ENCODE data around the gene DCAF17.

DCAF17 gene

DNA sequence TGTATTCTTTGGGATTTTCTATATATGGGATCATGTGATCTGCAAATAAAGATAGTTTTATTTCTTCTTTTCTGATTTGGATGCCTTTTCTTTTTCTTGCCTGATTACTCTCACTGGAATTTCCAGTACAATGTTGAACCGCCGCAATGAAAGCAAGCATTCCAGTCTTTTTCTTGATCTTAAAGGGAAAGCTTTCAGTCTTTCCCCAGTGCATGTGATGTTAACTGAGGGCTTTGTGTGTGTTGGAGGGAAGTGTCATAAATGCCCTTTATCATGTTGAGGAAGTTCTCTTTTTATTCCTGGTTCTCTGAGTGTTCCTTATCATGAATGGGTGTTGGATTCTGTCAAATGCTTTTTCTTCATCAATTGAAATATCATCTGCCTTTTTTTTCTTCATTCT is 71.3 kb downstream of the DCAF17 start:
- TF ChIP-seq, protein P1, sequence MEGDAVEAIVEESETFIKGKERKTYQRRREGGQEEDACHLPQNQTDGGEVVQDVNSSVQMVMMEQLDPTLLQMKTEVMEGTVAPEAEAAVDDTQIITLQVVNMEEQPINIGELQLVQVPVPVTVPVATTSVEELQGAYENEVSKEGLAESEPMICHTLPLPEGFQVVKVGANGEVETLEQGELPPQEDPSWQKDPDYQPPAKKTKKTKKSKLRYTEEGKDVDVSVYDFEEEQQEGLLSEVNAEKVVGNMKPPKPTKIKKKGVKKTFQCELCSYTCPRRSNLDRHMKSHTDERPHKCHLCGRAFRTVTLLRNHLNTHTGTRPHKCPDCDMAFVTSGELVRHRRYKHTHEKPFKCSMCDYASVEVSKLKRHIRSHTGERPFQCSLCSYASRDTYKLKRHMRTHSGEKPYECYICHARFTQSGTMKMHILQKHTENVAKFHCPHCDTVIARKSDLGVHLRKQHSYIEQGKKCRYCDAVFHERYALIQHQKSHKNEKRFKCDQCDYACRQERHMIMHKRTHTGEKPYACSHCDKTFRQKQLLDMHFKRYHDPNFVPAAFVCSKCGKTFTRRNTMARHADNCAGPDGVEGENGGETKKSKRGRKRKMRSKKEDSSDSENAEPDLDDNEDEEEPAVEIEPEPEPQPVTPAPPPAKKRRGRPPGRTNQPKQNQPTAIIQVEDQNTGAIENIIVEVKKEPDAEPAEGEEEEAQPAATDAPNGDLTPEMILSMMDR (IDR thresholded peaks at IDR 0.05; ENCODE audit: low read depth, low read length), result no peak
- DNase-seq (ENCODE audit: low read depth in 2 of 2), result peak; percentile 14 to 15
- no peak overlapping the region for H3K4me3 ChIP-seq (replicated peaks in 1 of 2; ENCODE audit: low read depth in 2 of 2, low read length in 2 of 2)

DNA sequence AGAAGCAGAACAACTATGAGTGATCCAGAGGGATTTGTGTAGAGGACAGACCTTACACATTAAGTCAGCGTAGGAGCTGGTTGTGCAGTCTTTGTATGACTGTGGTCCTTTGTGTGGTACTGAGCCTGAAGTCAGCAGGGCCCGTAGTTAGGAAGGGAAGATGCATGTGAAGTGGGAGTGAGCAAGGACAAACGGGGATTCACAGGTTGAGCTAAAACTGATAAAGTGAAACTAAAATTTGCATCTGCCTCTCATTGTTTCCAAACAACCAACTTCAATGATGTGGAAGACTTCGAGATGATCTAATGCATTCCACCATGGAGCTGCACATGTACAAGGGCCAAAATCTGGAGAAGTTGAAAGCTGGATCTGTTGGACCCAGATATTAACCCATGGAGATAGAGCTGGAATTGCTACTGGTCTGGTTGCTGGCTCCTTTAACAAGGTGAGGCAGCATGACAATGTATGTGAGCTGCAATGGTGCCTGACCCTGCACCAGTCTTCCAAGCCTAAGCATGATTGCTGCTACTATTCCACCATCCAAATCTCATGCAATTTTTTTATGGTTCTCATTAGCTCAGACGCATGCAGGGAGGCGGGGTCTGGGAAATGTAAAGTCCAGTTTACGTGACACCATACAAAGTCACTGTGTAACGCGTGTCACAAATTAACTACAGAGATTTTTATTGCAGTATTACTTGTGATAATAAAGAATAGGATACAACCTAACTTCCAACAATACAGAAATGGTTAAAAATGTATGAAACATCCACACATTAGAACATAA is 76.1 kb downstream of the DCAF17 start:
- no peak for DNase-seq (ENCODE audit: low read depth in 2 of 2)
- no peak overlapping the region for H3K4me3 ChIP-seq (replicated peaks in 1 of 2; ENCODE audit: low read depth in 2 of 2, low read length in 2 of 2)
- TF ChIP-seq, protein P1 (IDR thresholded peaks at IDR 0.05; ENCODE audit: low read depth, low read length), result no peak

DNA sequence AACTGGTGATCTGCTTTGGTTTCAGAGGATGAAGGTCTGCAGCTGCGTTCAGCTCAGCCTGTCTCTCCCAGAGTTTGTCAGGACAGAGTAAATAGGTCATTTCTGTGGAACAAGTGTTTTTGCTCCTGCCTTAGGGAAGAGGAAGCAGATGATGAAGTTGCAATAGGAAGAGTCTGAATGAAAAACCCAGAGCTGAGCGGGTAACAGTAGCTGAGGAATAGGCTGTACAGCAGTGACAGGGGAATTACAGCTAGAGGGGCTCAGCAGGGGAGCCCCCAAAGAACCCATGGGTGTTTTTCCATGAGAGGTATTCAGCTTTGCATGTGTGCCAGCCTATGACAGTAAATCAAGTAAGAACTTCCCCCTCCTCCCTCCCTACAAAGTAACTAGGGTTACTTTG is 78.0 kb downstream of the DCAF17 start:
- no peak overlapping the region for H3K4me3 ChIP-seq (replicated peaks in 1 of 2; ENCODE audit: low read depth in 2 of 2, low read length in 2 of 2)
- no peak for DNase-seq (ENCODE audit: low read depth in 2 of 2)
- TF ChIP-seq, protein P1 (IDR thresholded peaks at IDR 0.05; ENCODE audit: low read depth, low read length), result no peak

DNA sequence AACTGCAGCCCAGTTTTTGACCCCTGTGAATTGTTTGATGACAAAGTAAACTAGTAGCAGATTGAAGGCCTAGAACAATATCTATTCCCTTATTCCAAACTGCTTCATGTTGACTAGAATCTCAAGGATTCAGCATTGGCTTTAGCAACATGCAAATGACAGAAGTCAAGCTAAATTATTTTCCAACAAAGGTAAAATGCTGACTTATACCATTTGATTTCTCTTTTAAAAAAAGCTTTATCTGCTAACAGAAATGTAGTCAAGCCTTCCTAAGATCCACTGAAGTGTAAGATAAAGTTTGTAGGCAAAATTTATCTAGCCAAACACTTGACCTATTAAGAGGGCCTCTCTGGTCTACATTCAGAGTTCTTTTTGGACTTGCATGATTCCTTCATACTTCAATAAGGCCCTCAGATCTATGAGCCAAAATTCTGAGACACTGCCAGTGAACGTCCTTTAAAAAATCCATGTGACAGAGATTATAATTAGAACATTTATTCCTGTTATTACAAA is 78.7 kb downstream of the DCAF17 start:
- TF ChIP-seq, protein P1 (IDR thresholded peaks at IDR 0.05; ENCODE audit: low read depth, low read length), result no peak

DNA sequence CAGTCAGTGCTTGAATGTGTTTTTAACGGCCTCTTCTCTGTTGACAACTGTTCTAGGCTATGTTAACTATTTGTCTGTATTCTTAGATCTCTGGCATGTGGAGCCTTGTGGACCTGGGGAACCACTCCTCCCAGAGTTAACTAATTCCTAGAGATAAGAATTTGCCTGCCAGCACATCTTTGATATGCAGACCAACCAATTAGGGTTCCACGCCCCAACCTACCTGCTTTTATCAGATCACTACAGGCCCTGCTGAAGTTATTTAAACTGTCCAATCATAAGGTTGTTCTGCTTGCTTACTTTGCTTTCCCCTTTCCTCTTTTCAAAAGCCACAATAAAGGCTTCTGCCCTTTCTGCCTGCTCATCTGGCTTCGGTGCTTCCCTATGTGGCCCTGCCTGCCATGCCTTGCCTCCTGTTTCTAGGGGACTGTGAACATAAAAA is 79.7 kb downstream of the DCAF17 start:
- H3K4me3 ChIP-seq (replicated peaks in 1 of 2; ENCODE audit: low read depth in 2 of 2, low read length in 2 of 2), result no peak overlapping the region
- no peak for DNase-seq (ENCODE audit: low read depth in 2 of 2)
- TF ChIP-seq, protein P1 (IDR thresholded peaks at IDR 0.05; ENCODE audit: low read depth, low read length), result no peak

More for the DNA sequence above, 78.7 kb downstream of the DCAF17 start:
- DNase-seq (ENCODE audit: low read depth in 2 of 2), result no peak
- H3K4me3 ChIP-seq (replicated peaks in 1 of 2; ENCODE audit: low read depth in 2 of 2, low read length in 2 of 2), result no peak overlapping the region

DNA sequence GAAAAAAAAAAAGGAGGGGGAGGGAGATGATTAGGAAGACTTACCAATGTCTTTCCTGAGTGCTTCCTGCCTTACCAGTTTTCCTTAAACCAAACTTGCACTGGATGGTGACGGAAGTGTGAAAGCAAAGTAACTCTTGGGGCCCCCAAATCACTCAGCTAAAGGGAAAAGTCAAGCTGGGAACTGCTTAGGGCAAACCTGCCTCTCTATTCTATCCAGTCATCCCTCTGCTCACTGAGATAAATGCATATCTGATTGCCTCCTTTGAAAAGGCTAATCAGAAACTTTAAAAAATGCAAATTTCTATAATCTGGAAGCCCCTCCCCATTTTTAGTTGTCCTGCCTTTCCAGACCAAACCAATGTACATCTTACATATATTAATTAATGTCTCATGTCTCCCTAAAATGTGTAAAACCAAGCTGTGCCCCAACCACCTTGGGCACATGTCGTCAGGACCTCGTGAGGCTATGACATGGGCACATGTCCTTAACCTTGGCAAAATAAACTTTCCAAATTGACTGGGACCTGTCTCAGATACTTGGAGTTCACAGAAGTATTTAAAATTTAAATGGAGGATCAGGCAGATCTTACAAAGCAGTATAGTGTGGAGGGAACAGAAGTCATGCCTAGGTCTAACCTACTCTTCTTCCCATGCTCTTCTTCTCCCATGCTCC is 81.0 kb downstream of the DCAF17 start:
- H3K4me3 ChIP-seq (replicated peaks in 1 of 2; ENCODE audit: low read depth in 2 of 2, low read length in 2 of 2), result no peak overlapping the region
- no peak for DNase-seq (ENCODE audit: low read depth in 2 of 2)
- TF ChIP-seq, protein P1 (IDR thresholded peaks at IDR 0.05; ENCODE audit: low read depth, low read length), result no peak

Measured in cardiac fibroblast (primary cell).